GM19025 (cell line): ENCODE results near the gene RMRP.
"Not testable (repeated sequence)": the region's sequence is repeated elsewhere in the genome, so short reads cannot be mapped to it uniquely, and the experiment has no call there.

Experiments
- ATAC-seq: cut with Tn5 transposase; IDR thresholded peaks from one replicate; pipeline ENCODE4 v1.9.1; 2021; ENCODE audit warnings: mild to moderate bottlenecking, low read depth, moderate library complexity; ENCODE audit not compliant: unreplicated experiment

The RMRP gene

DNA sequence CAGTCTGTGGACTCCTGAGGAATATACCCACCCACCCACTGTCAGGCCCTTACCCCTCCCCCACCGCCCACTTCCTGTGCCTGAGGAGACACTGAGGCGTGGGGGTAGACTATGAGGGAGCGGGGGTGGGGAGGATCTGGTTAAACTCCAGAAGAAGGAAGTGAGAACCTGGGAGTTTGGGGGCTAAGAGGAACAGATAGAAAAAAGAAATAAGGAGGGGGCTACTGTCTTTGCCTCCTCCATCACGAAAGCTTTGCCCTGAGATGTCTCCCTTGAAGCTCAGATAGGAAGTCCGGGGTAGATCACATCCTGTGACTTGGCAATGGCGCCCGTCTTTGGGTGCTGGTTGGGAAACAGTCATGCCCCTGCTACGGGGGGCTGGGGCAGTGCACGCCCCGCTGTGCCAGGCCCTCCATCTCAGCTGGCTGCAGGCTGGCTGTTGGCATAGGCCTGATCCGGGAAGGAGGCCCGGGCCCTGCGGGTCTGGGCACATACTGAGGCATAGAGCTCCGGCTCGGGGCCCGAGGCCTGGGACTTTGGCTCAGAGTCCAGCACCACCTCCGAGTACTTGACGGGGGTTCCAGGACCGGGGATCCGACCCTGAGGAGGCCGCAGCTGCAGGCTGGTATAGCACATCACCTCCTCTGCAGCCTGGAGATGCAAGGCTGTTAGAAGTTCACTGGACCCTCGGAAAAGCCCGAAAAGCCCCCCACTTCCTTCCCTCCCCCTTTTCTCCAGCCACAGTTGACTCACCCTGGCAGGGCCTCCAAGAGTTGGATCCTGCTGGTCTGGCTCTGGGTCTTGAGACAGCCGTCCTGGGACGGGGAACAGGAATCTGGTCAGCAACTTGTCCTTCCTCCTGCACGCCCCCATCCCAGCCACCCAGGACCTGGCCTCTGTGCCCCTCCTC lies 8.1 kb downstream of the RMRP start:
- no peak for ATAC-seq

DNA sequence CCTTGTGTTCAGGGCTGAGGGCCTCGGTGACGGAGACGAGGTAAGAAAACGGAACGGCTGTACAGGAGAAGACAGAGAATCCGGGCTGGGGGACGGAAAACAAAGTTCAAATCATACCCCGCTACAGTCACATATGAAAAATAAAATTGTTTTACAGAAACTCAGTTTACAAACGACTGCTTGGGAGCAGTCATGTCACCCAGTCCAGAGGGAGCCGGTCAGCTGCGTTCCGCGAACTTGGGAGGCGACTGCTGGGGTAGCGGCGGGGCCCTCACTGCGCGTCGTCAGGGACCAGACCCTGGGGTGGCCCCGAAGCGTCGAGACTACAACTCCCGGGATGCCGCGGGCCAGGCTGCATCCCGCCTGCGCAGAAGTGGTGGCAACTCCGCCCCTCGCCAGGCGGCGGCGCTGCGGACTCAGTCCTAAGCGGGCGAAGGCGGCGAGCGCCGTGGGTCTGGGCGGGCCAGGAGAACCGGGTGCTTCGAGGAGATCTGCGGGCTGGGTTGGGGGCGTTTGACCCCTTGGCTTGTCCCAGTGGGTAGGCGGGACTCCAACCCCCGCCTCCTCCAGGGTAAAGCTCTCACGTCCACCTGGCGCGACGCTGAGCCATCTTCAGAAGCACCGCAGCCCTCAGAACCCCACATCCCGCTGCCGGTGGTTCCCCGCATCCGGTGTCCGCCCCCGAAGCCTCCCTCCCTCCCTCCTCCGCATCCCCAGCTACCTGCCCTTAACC lies 11.1 kb downstream of the RMRP start:
- peak; percentile 79 for ATAC-seq

DNA sequence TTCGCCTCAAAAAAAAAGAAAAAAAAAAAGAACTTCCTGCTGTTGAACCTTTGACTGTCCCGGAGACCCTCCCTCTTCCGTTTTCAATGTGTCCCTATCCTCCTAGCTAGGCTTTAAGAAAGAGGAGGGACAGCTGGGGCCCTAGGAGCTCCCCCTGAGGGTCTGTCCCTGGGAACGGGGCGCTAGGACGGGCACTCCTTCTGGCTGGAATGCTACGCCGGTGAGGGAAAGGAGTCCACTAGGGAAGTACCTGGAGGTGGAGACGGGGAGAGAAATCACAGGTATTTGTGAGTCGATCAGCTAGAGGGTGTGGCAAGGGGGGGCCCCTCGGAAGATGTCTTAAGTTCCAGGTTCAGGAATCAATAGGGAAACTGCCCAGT lies 11.7 kb downstream of the RMRP start:
- no peak for ATAC-seq

DNA sequence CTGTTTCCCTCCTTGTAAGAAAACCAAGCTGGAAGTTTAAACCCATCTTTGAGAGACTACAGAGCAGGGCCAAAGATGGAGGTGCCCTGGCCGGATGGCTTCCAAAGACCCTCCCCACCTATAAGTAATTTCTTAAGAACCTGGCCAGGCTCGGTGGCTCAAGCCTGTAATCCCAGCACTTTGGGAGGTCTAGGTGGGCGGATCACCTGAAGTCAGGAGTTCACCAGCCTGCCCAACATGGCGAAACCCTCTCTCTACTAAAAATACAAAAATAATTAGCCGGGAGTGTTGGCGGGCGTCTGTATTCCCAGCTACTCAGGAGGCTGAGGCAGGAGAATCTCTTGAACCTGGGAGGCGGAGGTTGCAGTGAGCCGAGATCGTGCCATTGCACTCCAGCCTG lies 12.1 kb downstream of the RMRP start:
- ATAC-seq = not testable (repeated sequence)

DNA sequence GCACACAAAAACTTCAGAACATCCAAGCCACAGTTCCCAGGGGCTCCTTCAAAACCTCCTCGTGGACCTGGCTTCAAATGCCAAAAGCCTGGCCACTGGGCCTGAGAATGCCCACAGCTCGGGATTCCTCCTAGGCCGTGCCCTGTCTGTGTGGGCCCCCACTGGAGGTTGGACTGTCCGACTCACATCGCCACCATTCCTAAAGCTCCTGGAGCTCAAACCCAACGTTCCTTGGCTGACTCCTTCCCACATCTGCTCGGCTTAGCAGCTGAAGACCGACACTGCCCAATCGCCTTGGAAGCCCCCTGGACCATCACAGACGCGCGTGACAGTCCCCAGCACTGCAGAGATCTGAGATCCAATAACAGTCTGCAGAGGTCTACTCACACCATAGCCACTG lies 14.8 kb downstream of the RMRP start:
- ATAC-seq = no peak

DNA sequence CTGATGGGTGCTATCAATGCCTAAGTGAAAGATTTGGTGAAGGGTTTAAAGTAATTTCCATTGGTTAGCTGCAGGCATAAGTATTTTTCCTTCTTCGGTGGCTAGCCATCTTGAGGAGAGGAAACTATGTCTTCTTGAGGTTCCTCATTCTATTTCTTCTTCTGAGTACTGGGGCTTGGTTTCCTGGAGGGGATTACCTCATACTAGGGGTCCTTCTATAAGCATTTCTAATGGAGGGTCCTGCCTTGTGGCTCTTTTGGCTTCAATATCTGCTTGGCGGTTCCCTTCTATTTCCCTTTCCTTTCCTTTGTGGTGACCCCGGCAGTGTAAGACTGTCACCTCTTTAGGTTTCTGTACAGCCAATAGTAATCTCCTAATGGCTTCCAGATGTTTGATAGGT lies 16.3 kb downstream of the RMRP start:
- not testable (repeated sequence) for ATAC-seq

DNA sequence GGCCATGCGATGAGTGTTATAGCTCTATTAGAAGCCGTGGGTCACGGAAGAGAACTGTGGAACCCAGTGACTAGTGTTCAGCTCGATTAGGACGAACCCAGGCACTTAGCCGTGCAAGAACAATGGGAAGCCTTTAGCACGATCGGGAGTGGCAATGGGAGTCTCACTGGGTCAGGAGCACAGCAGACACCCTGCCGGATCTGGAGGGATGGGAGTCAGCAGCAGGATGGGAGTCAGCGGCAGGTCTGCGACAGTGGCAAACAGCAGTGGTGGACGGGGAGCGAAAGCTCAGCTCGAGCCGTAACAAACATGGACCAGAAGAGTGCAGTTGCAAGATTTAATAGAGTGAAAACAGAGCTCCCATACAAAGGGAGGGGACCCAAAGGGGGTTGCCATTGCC lies 17.4 kb downstream of the RMRP start:
- not testable (repeated sequence) for ATAC-seq

DNA sequence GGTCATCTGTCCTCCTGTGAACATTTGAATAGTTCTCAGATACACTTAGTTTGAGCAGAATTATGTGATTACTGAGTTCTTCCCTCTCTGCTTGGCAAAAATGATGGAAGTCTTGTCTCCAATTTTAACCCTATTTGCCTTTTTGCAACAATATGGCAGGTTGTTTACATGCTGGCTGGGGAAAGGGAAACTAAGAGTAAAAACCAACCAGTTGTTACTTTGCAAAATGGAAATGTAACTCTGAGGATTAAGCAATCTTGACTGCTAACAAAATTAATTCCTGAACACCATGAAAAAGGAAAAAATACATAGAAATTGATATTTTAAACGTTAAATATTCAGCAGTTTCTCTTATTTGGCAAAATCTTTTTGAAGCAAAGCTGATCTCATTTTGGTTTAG lies 18.2 kb downstream of the RMRP start:
- no peak for ATAC-seq

DNA sequence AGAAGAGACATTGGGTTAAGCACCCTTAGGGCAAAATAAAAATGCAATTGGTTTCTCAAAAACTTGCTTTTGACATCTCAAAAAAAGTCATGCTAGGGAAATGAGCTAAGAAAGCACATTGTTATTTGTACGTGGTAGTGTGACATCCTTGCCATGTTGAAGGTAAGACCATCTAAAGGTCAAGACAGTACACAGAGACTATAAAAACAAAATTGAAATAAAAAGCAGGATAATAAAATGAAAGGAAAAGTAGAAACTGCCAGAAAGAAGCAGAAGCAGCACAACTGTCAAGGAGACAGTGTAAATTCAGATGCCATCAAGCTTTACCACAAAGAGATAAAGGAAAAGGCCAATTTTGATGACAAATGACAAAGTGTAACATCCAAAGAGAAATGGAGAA lies 18.6 kb downstream of the RMRP start:
- ATAC-seq = not testable (repeated sequence)

DNA sequence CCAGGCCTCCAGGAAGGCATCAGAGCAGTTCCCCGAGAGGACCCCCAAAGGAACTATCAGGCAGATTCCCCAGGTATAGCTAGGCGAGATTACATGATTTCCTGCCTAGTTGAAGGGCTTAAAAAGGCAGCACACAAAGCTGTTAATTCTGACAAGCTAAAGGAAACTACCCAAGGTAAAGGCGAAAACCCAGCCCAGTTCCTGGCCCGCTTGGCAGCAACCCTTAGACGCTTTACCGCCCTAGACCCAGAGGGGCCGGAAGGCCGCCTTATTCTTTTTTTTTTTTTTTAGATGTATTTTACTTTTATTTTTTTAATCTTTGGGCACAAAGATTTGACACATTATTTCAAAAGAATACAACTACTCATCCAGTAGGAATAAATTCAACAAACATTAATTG lies 19.1 kb downstream of the RMRP start:
- not testable (repeated sequence) for ATAC-seq

DNA sequence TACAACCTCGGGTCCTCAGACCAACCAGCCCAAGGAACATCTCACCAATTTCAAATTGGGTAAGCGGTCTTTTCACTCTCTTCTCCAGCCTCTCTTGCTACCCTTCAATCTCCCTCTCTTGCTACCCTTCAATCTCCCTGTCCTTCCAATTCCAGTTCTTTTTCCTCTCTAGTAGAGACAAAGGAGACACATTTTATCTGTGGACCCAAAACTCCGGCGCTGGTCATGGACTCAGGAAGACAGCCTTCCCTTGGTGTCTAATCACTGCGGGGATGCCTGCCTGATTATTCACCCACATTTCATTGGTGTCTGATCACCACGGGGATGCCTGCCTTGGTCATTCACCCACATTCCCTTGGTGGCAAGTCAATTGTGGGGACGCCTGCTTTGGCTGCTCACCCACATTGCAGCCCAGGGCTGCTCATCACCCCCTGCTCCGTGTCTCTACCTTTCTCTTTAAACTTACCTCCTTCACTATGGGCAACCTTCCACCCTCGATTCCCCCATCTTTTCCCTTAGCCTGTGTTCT lies 20.3 kb downstream of the RMRP start:
- ATAC-seq = not testable (repeated sequence)

DNA sequence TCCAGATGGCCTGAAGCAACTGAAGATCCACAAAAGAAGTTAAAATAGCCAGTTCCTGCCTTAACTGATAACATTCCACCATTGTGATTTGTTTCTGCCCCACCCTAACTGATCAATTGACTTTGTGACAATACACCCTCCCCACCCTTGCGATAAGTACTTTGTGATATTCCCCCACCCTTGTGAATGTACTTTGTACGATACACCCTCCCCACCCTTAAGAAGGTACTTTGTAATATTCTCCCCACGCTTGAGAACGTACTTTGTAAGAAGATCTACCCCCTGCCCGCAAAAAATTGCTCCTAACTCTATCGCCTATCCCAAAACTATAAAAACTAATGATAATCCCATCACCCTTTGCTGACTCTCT lies 21.0 kb downstream of the RMRP start:
- ATAC-seq = not testable (repeated sequence)

DNA sequence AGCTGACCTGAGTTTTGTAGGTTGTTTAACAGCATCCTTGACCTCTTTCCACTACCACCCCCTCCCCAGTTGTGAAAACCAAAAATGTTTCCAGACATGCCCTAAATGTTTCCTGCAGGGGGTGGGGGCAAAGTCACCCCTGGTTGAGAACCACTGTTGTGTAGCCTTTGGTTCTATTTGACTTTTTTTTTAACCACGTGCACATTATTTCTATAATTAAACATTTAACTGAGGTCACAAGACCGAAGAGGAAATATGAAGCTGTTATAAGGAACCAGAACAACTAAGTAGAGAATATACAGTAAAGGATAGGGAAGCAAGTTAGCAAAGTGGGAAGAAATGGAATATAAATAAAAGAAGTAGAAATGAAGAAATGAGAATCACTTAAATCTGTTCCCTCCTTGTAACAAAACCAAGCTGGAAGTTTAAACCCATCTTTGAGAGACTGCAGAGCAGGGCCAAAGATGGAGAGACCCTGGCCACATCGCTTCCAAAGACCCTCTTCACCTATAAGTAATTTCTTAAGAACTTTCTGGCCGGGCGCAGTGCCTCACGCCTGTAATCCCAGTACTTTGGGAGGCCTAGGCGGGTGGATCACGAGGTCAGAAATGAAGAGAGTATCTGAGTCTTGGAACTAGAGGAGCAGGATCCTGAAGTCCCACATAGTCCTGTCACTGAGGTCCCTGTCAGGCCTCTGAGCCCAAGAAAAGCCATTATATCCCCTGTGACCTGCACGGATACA lies 21.5 kb downstream of the RMRP start:
- ATAC-seq = no peak

DNA sequence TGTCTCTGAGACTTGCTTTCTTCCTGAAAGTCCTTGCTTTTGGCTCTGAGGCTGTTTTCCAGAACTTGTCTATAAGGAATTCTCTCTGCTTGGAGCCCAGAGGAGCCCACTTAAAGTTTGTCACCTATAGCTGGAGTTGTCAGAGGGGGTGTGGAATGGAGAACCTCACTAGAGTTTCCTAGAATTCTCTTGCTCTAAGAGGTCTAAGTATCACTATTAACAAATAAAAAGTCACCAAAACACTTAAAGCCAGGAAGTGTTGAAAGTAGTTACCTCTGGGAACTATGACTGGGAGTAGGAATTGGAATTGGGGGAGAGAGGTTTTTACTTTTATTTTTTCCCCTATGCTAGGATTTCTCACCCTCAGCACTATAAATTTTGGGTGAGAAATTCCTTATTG lies 22.1 kb downstream of the RMRP start:
- no peak for ATAC-seq

DNA sequence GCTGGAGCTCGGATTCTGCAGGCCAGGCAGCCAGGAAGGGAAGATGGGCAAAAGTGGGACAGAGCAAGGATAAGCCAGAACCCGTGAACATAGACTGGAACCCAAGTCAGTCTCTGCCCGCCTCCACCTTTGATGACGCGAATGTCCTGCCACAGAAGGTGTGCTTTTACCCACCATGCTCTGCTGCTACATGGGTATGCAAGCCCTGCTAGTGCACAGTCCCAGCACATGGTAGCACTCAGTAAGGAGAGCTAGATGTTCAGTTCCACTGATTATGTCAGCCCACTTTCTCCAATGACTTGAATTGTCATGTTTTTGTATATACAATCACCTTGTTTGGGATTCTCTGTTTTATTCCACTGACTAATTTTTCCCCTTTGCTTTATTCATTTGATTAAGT lies 28.2 kb downstream of the RMRP start:
- no peak for ATAC-seq

DNA sequence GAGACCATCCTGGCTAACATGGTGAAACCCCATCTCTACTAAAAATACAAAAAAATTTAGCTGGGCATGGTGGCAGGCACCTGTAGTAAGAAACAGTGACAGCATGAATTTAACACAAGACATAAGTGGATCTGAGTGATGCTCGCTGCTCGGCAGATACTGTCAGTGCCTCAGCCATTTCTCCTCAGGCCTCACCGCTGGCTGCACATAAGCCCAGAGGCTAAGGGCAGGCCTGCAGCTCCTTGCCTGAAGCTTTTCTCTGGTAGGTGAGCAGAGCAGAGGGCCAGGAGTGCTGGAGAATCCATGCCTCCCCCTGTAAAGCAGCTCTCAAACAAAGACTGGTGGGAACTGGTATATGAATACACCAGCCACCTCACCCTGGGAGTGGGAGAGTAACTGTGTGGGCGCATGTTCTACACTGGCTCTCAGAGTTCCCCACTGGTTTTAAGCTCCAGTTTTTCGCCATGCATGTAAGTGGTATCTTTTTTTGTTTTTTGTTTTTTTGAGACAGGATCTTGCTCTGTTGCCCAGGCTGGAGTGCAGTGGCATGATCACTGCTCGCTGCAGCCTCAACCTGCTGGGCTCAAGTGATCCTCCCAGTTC lies 29.3 kb downstream of the RMRP start:
- no peak for ATAC-seq

DNA sequence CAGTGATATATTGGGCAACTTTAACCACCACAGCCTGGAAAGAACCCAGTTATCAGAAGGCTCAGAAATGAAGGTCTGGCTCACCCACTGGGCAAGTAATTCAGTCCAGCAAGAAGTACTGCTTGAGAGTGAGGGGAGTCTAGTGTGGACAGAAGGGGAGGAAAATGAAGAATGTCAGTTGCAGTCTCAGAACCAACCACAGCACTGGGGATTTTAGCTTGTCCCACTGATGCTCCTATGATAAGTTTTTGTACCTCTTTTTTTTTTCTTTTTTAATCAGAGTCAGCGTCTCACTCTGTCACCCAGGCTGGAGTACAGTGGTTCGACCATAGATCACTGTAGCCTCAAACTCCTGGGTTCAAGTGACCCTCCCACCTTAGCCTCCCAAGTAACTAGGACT lies 30.2 kb downstream of the RMRP start:
- no peak for ATAC-seq

DNA sequence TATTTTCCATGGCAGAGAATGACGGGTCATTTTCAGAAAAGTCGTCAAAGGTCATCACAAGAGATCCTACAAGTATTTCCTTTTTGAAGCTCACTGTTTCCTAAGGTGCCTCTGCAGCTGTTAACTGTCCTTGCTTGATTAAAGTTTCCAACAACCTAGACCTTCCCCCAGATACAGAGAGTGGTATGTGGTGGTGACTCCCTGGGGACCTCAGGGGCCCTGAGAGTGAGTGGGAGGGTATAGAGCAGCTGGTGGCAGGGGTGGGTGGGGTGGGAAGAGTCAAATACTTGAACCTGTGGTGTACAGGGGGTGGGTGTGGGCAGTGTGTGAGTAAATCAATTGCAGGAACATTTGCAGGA lies 38.0 kb downstream of the RMRP start:
- peak; percentile 52 for ATAC-seq

DNA sequence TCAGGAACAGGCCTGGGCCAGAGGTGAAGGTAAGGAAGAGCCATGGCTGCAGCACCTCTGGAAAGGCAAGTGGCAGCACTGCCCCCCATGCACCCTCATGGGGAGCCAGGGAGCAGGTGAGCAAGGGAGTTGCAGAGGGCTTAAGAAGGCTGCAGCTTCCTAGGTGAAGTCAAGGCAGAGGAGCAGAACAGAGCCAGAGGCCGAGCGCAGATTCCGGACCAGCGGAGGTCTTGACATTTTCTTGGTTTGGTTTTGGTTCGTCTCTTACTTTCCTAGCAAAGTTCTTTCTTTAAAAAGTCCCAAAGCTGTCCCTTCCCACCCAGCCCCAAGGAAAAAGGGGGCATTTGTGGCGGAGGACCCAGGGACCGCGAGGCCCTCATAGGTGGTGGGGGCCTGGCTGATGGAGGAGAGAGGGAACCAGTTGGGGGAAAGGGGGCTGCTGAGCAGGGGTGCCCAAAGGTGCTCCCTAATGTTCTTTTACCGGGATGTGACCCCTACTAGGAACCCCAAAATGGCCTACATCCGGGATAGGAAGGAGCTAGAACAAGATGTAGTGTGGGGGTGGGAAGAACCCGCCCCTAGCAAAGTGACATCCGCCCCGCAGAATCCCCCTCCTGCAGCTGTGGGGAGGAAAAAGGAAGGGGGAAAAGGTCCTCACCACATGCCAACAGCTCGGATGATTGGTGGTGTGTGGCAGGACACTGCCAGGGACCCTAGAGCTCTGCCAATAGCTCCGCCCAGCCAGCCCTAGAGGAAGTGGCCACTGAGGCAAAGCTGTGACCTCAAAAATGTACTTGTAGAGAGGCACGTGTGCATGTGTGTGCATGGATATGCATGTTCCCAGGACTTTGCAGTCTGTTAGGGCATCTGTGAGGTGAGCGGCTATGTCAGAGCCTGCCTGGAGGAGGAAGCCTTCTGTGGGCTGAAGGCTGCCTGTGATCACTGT lies 38.7 kb downstream of the RMRP start:
- peak; percentile 43 for ATAC-seq

DNA sequence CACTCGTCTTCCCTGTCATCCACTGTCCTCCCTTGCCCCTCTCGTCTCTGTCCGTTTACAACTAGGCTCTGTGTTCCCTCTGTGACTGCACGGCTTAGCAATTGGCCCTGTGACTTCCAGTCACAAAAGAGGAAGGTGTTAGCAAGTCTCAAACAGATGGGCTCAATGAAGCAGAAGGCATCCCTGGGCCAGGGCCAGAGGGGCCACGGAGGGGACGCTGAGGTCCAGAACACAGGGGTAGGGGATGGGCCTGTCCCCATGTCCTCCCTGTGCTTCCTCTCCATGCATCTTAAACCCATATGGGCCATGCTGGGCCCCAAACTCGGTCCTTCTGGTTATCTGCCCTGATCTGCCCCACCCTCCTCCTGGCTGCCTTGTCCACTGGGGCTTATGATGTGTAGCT lies 39.5 kb downstream of the RMRP start, which contains the start of gene CD72:
TSS of gene CD72 (minus strand) at position 89 of the 403 bp plus-strand sequence. CDS start 110 bp downstream, outside the sequence.
- ATAC-seq = no peak
